ENCODE data around the gene HDGFL2. TPM values are rescaled to one million over a fixed set of nuclear protein-coding genes. Genes with fewer than 3 reads are reported as not detected.

The HDGFL2 gene
- total and polyA plus RNA-seq, 10 of the 15 experiments (the other 5 are each of a cell fraction or from before 2014, with no cell fraction given): 0.16 to 56.9 (median 25.3) TPM

- FAIRE-seq (no peak), ATAC-seq (no peak), DNase-seq (ENCODE audit: low read depth, low spot score) (no peak)
- CTCF ChIA-PET: no interaction called here
- Histone ChIP-seq H3K4me3 (no peak overlapping the region), H3K36me3 (ENCODE audit: control insufficient read depth in 2 of 2, insufficient read depth in 2 of 2, low read length in 1 of 2) (peaks cover 0 to 27% of the 10 kb centered on the region in 2 experiments; a peak in 3 of 4 replicates), H3K27ac (ENCODE audit: control insufficient read depth, insufficient read depth) (no peak overlapping the region), H3K9ac (ENCODE audit: control insufficient read depth, insufficient read depth, low read length) (no peak overlapping the region), H3K4me2 (ENCODE audit: control insufficient read depth, insufficient read depth) (no peak overlapping the region), H3K27me3 (replicated peaks in 1 of 2; ENCODE audit: control insufficient read depth in 2 of 2, insufficient read depth in 2 of 2, low read length in 1 of 2) (no peaks in the 10 kb centered on the region), H3K79me2 (ENCODE audit: control insufficient read depth, insufficient read depth, low read length) (no peaks in the 10 kb centered on the region), H4K20me1 (ENCODE audit: control insufficient read depth, insufficient read depth) (no peaks in the 10 kb centered on the region), H2AFZ (ENCODE audit: control insufficient read depth, low read depth, low read length) (no peak overlapping the region), H3K9me3 (replicated peaks; ENCODE audit: control insufficient read depth, insufficient read depth, low read length) (no peaks in the 10 kb centered on the region), H3K4me1 (ENCODE audit: control insufficient read depth, insufficient read depth, low read length) (peaks cover 7% of the 10 kb centered on the region)
- in situ Hi-C loops (cut with MboI): no loop called here
- intact Hi-C loops (cut with micrococcal nuclease; ENCODE audit: unreplicated experiment): no loop called here
- TF ChIP-seq PML (IDR thresholded peaks at IDR 0.05; ENCODE audit: low read length) (0 out of 2 replicates have a peak, but pooled peaks have one; percentile 31), WRNIP1 (IDR thresholded peaks at IDR 0.05; ENCODE audit: borderline replicate concordance, low read depth, low read length) (no peak), EP300 (IDR thresholded peaks at IDR 0.05; ENCODE audit: borderline replicate concordance in 1 of 2, control insufficient read depth in 1 of 2, low read depth in 2 of 2, low read length in 2 of 2) (no peak), POLR2AphosphoS5 (IDR thresholded peaks at IDR 0.05; ENCODE audit: low read length) (peak; percentile 15; the same call in 1 of the 2 replicates), POLR2A (IDR thresholded peaks at IDR 0.05; ENCODE audit: low read depth, low read length) (peak; percentile 59)
- SMC1A ChIA-PET (ENCODE audit: uncharacterized antibody, unreplicated experiment): no interaction called here
- POLR2A ChIA-PET: interaction anchor here (0.6 kb wide), 1 partner anchor 19 kb away, joined by 3 read pairs; no protein-coding TSS in a partner anchor
- TSS peak; percentile 78 for BruUV-seq (replicated peaks)
- WGBS (ENCODE audit: insufficient coverage, insufficient replicate concordance, low lambda C conversion rate, missing lambda C conversion rate): 77% methylated on average over 36 of the region's 36 CpGs
- RAD21 ChIA-PET (ENCODE audit: unreplicated experiment): no interaction called here
Measured at GRCh38 chr19:4444765-4445741, 27.0 kb upstream of the HDGFL2 start.

Data from GM12878 (cell line).